ENCODE results near the gene LPAR2.

GRCh38 chr19:19628501-19629134, 598 bp upstream of the LPAR2 start:
- TF ChIP-seq CTCF (IDR thresholded peaks at IDR 0.05) = no peak
- TF ChIP-seq POLR2A (IDR thresholded peaks at IDR 0.05) = no peak
- TF ChIP-seq EP300 (IDR thresholded peaks at IDR 0.05) = no peak

All from suprapubic skin (tissue), 3 donors.